ENCODE data around the gene PERM1. TPM values are rescaled to one million over a fixed set of nuclear protein-coding genes. Genes with fewer than 3 reads are reported as not detected.

The PERM1 gene
- total and polyA plus RNA-seq, 2 of the 8 experiments (the other 6 are each of a cell fraction or from before 2014, with no cell fraction given): not detected

DNA sequence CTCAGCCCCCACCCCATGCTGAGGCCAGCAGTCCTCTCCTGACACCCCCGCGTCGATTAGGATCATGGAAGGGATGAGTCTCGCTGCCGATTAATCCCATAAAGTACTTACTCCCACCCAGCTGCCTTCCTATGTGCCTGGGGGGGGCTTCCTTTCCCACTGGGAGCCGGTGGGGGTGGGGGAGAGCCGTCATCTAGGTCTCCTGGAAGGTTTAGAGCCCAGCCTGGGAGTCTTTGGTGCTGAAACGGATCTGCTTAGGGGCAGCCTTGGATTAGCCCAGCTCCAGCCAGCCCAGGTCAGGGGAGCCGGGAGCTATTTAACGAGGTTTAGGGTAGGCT lies 48.3 kb downstream of the PERM1 start:
- FAIRE-seq: no peak

More for the DNA sequence above, 48.3 kb downstream of the PERM1 start:
- H2BK20ac ChIP-seq (ENCODE audit: low read length): no peak overlapping the region
- peaks cover 66 to 87% (median 85%) of the 10 kb centered on the region in 4 experiments for H3K27me3 ChIP-seq (replicated peaks in 1 of 4; ENCODE audit: control insufficient read depth in 3 of 4, extremely low read depth in 1 of 4, insufficient read depth in 3 of 4, low read length in 3 of 4)
- DNase-seq (ENCODE audit: low read depth in 1 of 2, low spot score in 2 of 2): no peak
- H2BK5ac ChIP-seq (ENCODE audit: low read depth, low read length): no peak overlapping the region
- H4K20me1 ChIP-seq (replicated peaks in 1 of 2; ENCODE audit: control insufficient read depth in 1 of 2, insufficient read depth in 2 of 2, low read length in 2 of 2): peaks cover 14 to 22% of the 10 kb centered on the region in 2 experiments
- H3K4me3 ChIP-seq (ENCODE audit: extremely low read depth in 1 of 4, insufficient read depth in 2 of 4, low read depth in 3 of 4, low read length in 4 of 4): no peak overlapping the region
- no peaks in the 10 kb centered on the region for H3K23me2 ChIP-seq (ENCODE audit: low read depth, low read length)
- no peak overlapping the region for H3K23ac ChIP-seq (ENCODE audit: insufficient read length)
- H2BK120ac ChIP-seq (replicated peaks; ENCODE audit: low read depth, low read length): no peak overlapping the region
- no peak overlapping the region for H2AFZ ChIP-seq (ENCODE audit: low read length)
- H3K79me1 ChIP-seq (ENCODE audit: low read depth, low read length): no peaks in the 10 kb centered on the region
- H3K4me1 ChIP-seq (replicated peaks in 1 of 4; ENCODE audit: control insufficient read depth in 3 of 4, insufficient read depth in 4 of 4, low read length in 3 of 4): peaks cover 2 to 13% (median 9%) of the 10 kb centered on the region in 4 experiments
- no peak overlapping the region for H3K18ac ChIP-seq (ENCODE audit: extremely low read depth, low read length)
- H3K4ac ChIP-seq (replicated peaks; ENCODE audit: insufficient read length, low read depth, low read length): no peak overlapping the region
- CTCF ChIA-PET (ENCODE audit: partially characterized antibody): interaction anchor here (0.9 to 1.4 kb wide), 4 partner anchors 18 to 29 kb away, joined by 3 to 6 read pairs (median 4); no protein-coding TSS in a partner anchor
- H3K36me3 ChIP-seq (ENCODE audit: control insufficient read depth in 2 of 4, insufficient read depth in 4 of 4, low read length in 3 of 4): no peaks in the 10 kb centered on the region
- no peak overlapping the region for H2BK15ac ChIP-seq (ENCODE audit: low read length)
- H4K8ac ChIP-seq (ENCODE audit: extremely low read depth, insufficient read depth, low read length): no peak overlapping the region
- H4K91ac ChIP-seq (replicated peaks; ENCODE audit: insufficient read length, low read length): no peak overlapping the region
- H3K9me3 ChIP-seq (ENCODE audit: insufficient read depth in 2 of 2, low read depth in 1 of 2, low read length in 1 of 2): no peaks in the 10 kb centered on the region
- TF ChIP-seq RFX5 (IDR thresholded peaks at IDR 0.05; ENCODE audit: borderline replicate concordance, low read depth, low read length): no peak
- TF ChIP-seq CBX5 (IDR thresholded peaks at IDR 0.05; ENCODE audit: low read depth, low read length): no peak
- no peak for TF ChIP-seq FOSL1 (IDR thresholded peaks at IDR 0.05; ENCODE audit: insufficient read depth, low read depth, low read length)
- no peak for TF ChIP-seq JUND (IDR thresholded peaks at IDR 0.05; ENCODE audit: low read length)
- TF ChIP-seq, protein P1, sequence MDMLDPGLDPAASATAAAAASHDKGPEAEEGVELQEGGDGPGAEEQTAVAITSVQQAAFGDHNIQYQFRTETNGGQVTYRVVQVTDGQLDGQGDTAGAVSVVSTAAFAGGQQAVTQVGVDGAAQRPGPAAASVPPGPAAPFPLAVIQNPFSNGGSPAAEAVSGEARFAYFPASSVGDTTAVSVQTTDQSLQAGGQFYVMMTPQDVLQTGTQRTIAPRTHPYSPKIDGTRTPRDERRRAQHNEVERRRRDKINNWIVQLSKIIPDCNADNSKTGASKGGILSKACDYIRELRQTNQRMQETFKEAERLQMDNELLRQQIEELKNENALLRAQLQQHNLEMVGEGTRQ (IDR thresholded peaks at IDR 0.05; ENCODE audit: low read length): no peak
- TF ChIP-seq BCL11A (IDR thresholded peaks at IDR 0.05; ENCODE audit: low read depth in 2 of 2, low read length in 2 of 2): no peak
- TF ChIP-seq, protein P2, sequence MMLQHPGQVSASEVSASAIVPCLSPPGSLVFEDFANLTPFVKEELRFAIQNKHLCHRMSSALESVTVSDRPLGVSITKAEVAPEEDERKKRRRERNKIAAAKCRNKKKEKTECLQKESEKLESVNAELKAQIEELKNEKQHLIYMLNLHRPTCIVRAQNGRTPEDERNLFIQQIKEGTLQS (IDR thresholded peaks at IDR 0.05; ENCODE audit: insufficient read depth, low read depth, low read length): no peak
- no peak for TF ChIP-seq YY1 (IDR thresholded peaks at IDR 0.05; ENCODE audit: low read depth, low read length)
- no peak for TF ChIP-seq KDM4A (IDR thresholded peaks at IDR 0.05; ENCODE audit: low read depth, low read length, severe bottlenecking)
- TF ChIP-seq JUN (IDR thresholded peaks at IDR 0.05; ENCODE audit: low read depth, low read length): no peak
- TF ChIP-seq TAF7 (optimal IDR thresholded peaks at IDR 0.05; ENCODE audit: borderline replicate concordance, low read depth, low read length): no peak
- no peak for TF ChIP-seq GABPA (IDR thresholded peaks at IDR 0.05; ENCODE audit: borderline replicate concordance, insufficient read depth, low read length)
- H2AK5ac ChIP-seq (ENCODE audit: low read depth, low read length): no peak overlapping the region
- no peak overlapping the region for H4K5ac ChIP-seq (ENCODE audit: insufficient read length, low read depth, low read length)
- 52% methylated on average over 10 of the region's 10 CpGs; no CpG with 5 or more reads in 1 of the 2 experiments for WGBS, 2 experiments (ENCODE audit: extremely low coverage in 1 of 2, insufficient coverage in 1 of 2, insufficient read length in 1 of 2, insufficient replicate concordance in 2 of 2, low coverage in 1 of 2, low lambda C conversion rate in 2 of 2, missing lambda C conversion rate in 1 of 2)
- no peak overlapping the region for H3K9ac ChIP-seq (replicated peaks in 1 of 4; ENCODE audit: extremely low read depth in 1 of 4, low read depth in 3 of 4, low read length in 3 of 4)
- H3K56ac ChIP-seq (replicated peaks; ENCODE audit: insufficient read length, low read depth, low read length): no peak overlapping the region
- no peak overlapping the region for H3K27ac ChIP-seq (ENCODE audit: low read depth, low read length)
- no peak overlapping the region for H3K4me2 ChIP-seq (ENCODE audit: insufficient read depth in 1 of 2, low read depth in 2 of 2, low read length in 2 of 2)
- no peak overlapping the region for H2BK12ac ChIP-seq (ENCODE audit: low read depth, low read length)
- H3K14ac ChIP-seq (ENCODE audit: insufficient read length): no peak overlapping the region
- H3K79me2 ChIP-seq (ENCODE audit: control insufficient read depth in 1 of 2, insufficient read depth in 2 of 2, low read length in 2 of 2): no peaks in the 10 kb centered on the region
- POLR2A ChIA-PET (ENCODE audit: partially characterized antibody): interaction anchor here (0.6 to 1.1 kb wide), 2 partner anchors 27 to 29 kb away, joined by 3 read pairs; no protein-coding TSS in a partner anchor
